Stimulated activated CD8-positive, alpha-beta memory T cell treated with anti-CD3 and anti-CD28 coated beads, Interleukin-12 subunit alpha, Interleukin-12 subunit beta, amount 100 ng/mL, for 4 hours (primary cell): ENCODE measurements around the gene GOSR2.
"Not testable (repeated sequence)": the region's sequence is repeated elsewhere in the genome, so short reads cannot be mapped to it uniquely, and the experiment has no call there.

Experiments used
- DNase-seq: peaks from one replicate; pipeline ENCODE4 v3.0.0-alpha.2; 2020; ENCODE audit warnings: low read depth

The GOSR2 gene

GRCh38 chr17:46930051-46930450 lies 7.1 kb downstream of the GOSR2 start:
- no peak for DNase-seq

- no peak for DNase-seq
Measured at GRCh38 chr17:46931596-46931995, 8.6 kb downstream of the GOSR2 start.

GRCh38 chr17:46935658-46936266 lies 12.8 kb downstream of the GOSR2 start:
- DNase-seq: no peak

GRCh38 chr17:46940692-46941404 lies 17.9 kb downstream of the GOSR2 start:
- peak; percentile 33 for DNase-seq

GRCh38 chr17:46942441-46943217 lies 19.7 kb downstream of the GOSR2 start:
- no peak for DNase-seq

GRCh38 chr17:46943218-46943500 lies 20.2 kb downstream of the GOSR2 start:
- DNase-seq: no peak

GRCh38 chr17:46943501-46944393 lies 20.8 kb downstream of the GOSR2 start:
- no peak for DNase-seq

GRCh38 chr17:46944931-46945330 lies 22.0 kb downstream of the GOSR2 start:
- DNase-seq: no peak

- DNase-seq: no peak
Measured at GRCh38 chr17:46947216-46947615, 24.3 kb downstream of the GOSR2 start.

- no peak for DNase-seq
Measured at GRCh38 chr17:46948544-46948943, 25.6 kb downstream of the GOSR2 start.

- no peak for DNase-seq
Measured at GRCh38 chr17:46949291-46950174, 26.6 kb downstream of the GOSR2 start.

- no peak for DNase-seq
Measured at GRCh38 chr17:46950342-46950996, 27.5 kb downstream of the GOSR2 start.

GRCh38 chr17:46950997-46951621 lies 28.1 kb downstream of the GOSR2 start:
- DNase-seq: no peak

GRCh38 chr17:46951706-46952105 lies 28.7 kb downstream of the GOSR2 start:
- DNase-seq: no peak

GRCh38 chr17:46952115-46952514 lies 29.2 kb downstream of the GOSR2 start:
- no peak for DNase-seq

GRCh38 chr17:46953191-46953590 lies 30.2 kb downstream of the GOSR2 start:
- not testable (repeated sequence) for DNase-seq

- no peak for DNase-seq
Measured at GRCh38 chr17:46958041-46958591, 35.2 kb downstream of the GOSR2 start.

GRCh38 chr17:46960152-46960551 lies 37.2 kb downstream of the GOSR2 start:
- no peak for DNase-seq

- DNase-seq: no peak
Measured at GRCh38 chr17:46962374-46962790, 39.4 kb downstream of the GOSR2 start.

- DNase-seq: no peak
Measured at GRCh38 chr17:46963571-46963970, 40.6 kb downstream of the GOSR2 start.
